HepG2 (cell line): ENCODE results near the gene LRRC51. TPM values are rescaled to one million over a fixed set of nuclear protein-coding genes. Genes with fewer than 3 reads are reported as not detected.

ENCODE experiments used
- EEA1 ChIP-seq: sonication (generic); formaldehyde crosslinking; IDR thresholded peaks from 2 replicates; pipeline ENCODE4 v1.5.1; 2020; ENCODE audit warnings: mild to moderate bottlenecking, missing genetic modification reagents, borderline replicate concordance
- MEF2D ChIP-seq: sonication (generic); formaldehyde crosslinking; IDR thresholded peaks from 2 replicates; pipeline ENCODE4 v1.5.1; 2020; ENCODE audit warnings: mild to moderate bottlenecking, missing genetic modification reagents
- MEIS1 ChIP-seq: sonication (generic); formaldehyde crosslinking; IDR thresholded peaks from 2 replicates; pipeline ENCODE4 v1.9.0; 2021; ENCODE audit warnings: mild to moderate bottlenecking, missing genetic modification reagents, moderate library complexity, borderline replicate concordance
- NFKBIZ ChIP-seq: IDR thresholded peaks from 2 replicates; pipeline ENCODE4 v1.6.1; 2018; ENCODE audit warnings: missing genetic modification reagents, missing compliant biosample characterization
- PAF1 ChIP-seq: IDR thresholded peaks from 2 replicates; pipeline ENCODE4 v1.6.1; 2016; ENCODE audit warnings: missing genetic modification reagents, missing compliant biosample characterization
- RARG ChIP-seq: sonication (generic); formaldehyde crosslinking; IDR thresholded peaks from 2 replicates; pipeline ENCODE4 v1.4.0; 2020; ENCODE audit warnings: low read depth, mild to moderate bottlenecking, missing genetic modification reagents
- RFXANK ChIP-seq: IDR thresholded peaks from 2 replicates; pipeline ENCODE4 v1.6.1; 2016
- SIX4 ChIP-seq: sonication (generic); formaldehyde crosslinking; IDR thresholded peaks from 2 replicates; pipeline ENCODE4 v1.4.0; 2020; ENCODE audit warnings: missing genetic modification reagents
- SMAD1 ChIP-seq: sonication (generic); formaldehyde crosslinking; IDR thresholded peaks from 2 replicates; pipeline ENCODE4 v1.4.0; 2020; ENCODE audit warnings: missing genetic modification reagents, low read depth, mild to moderate bottlenecking, borderline replicate concordance
- SMC3 ChIP-seq: IDR thresholded peaks from 2 replicates; pipeline ENCODE4 v1.6.1; 2011; ENCODE audit warnings: low read length, improper control_type of control experiment
- WIZ ChIP-seq: sonication (generic); formaldehyde crosslinking; IDR thresholded peaks from 2 replicates; pipeline ENCODE4 v1.5.1; 2020; ENCODE audit warnings: mild to moderate bottlenecking, missing genetic modification reagents
- ZC3H4 ChIP-seq: sonication (generic); formaldehyde crosslinking; IDR thresholded peaks from 2 replicates; pipeline ENCODE4 v1.4.0; 2020; ENCODE audit warnings: missing genetic modification reagents, borderline replicate concordance
- ZNF180 ChIP-seq: sonication (generic); formaldehyde crosslinking; IDR thresholded peaks from 2 replicates; pipeline ENCODE4 v1.4.0; 2020; ENCODE audit warnings: low read depth, missing genetic modification reagents, borderline replicate concordance
- ZNF775 ChIP-seq: sonication (generic); formaldehyde crosslinking; IDR thresholded peaks from 2 replicates; pipeline ENCODE4 v1.4.0; 2020; ENCODE audit warnings: missing genetic modification reagents, mild to moderate bottlenecking, moderate library complexity, borderline replicate concordance
- polyA plus RNA-seq, 8 experiments: library from polyadenylated mRNA; depleted of rRNA in 3 of 8; stranded (reverse) in 7 of 8; unstranded in 1 of 8; fragments of >200 nt; fragmentation: Illumina TruSeq in 4 of 8; extraction: Trizol in 4 of 8; gene quantifications; 2 replicates each; pipeline versions ENCODE4 v1.2.1 to v1.2.3, GENCODE V29; 2011 to 2016; ENCODE audit warnings: low read depth in 4 of 8, missing spikeins in 1 of 8, mixed read lengths in 1 of 8; ENCODE audit not compliant: insufficient read depth in 1 of 8
- total RNA-seq, 5 experiments: library from RNA; depleted of rRNA; stranded (reverse); fragments of >200 nt; fragmentation: Illumina TruSeq; extraction: Trizol; gene quantifications; 2 replicates each; pipeline ENCODE4 v1.2.3, GENCODE V29; 2016; ENCODE audit warnings: low read depth in 1 of 5
- TF ChIP-seq, protein P1 (sequence below): sonication (generic); formaldehyde crosslinking; IDR thresholded peaks from 2 replicates; pipeline ENCODE4 v1.5.0; 2020; ENCODE audit warnings: missing genetic modification reagents
- TF ChIP-seq, protein P2 (sequence below): sonication (generic); formaldehyde crosslinking; conservative IDR thresholded peaks from 2 replicates; pipeline ENCODE4 v1.8.0; 2022; ENCODE audit warnings: low read depth, missing genetic modification reagents
- TF ChIP-seq, protein P3 (sequence below): sonication (generic); formaldehyde crosslinking; IDR thresholded peaks from 2 replicates; pipeline ENCODE4 v1.5.1; 2020; ENCODE audit warnings: missing genetic modification reagents, mild to moderate bottlenecking, borderline replicate concordance
- TF ChIP-seq, protein P4 (sequence below): sonication (generic); formaldehyde crosslinking; IDR thresholded peaks from 2 replicates; pipeline ENCODE4 v1.4.0; 2020; ENCODE audit warnings: missing genetic modification reagents
- TF ChIP-seq, protein P5 (sequence below): sonication (generic); formaldehyde crosslinking; IDR thresholded peaks from 2 replicates; pipeline ENCODE4 v1.4.0; 2020; ENCODE audit warnings: missing genetic modification reagents, borderline replicate concordance
- TF ChIP-seq, protein P6 (sequence below): sonication (generic); formaldehyde crosslinking; IDR thresholded peaks from 2 replicates; pipeline ENCODE4 v1.5.1; 2020; ENCODE audit warnings: missing genetic modification reagents, mild to moderate bottlenecking, borderline replicate concordance

The LRRC51 gene
- total and polyA plus RNA-seq, 2 of the 13 experiments (the other 11 are each of a cell fraction or from before 2014, with no cell fraction given) = 5.3 to 6.0 TPM

DNA sequence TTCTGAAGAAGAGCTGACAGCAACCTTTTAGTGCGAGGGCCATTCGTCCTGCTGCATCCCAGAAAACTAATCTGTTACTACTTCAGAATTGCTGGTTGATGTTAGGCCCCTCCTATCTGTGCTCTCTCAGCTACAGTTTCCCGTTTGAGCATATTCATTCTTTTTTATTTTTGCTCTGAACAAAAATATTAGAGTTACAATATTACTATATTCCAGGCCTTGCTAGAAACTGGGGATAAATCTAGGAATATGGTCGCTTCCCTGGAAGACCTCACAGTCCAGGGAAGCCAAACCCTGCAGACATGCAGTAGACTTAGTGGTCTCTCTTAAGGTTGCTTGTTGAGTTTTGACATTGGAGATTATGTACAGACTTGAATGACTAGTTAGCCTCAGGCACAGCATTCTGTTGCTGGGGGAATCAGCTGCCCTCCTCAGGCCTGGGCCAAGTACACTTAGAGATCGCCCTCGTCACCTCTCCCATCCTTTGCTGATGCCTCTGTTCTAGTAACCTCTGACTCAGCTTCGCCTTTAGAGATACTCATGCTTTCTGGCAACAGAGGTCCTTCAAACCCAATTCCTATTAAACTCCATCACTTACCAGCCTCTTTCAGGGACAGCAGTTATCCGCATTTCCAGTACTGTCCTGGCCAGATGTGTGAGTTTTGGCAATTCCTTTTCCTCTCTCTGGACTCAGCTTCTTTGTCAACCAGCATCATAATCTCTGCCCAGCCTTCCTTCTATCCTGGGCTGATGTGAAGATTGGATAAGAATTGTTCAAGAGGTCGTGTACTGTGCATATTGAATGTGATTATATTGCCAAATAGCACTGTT, 32.5 kb downstream of the LRRC51 start (continued):
- TF ChIP-seq RARG (no peak), ZC3H4 (CRISPR knock-in tag) (peak; percentile 85; the same call in 1 of the 2 replicates), RFXANK (CRISPR knock-in tag) (no peak), MEF2D (CRISPR knock-in tag) (no peak; the same call in 1 of the 2 replicates), ZNF180 (no peak), PAF1 (CRISPR knock-in tag) (no peak), MEIS1 (CRISPR knock-in tag) (no peak), ZNF775 (CRISPR knock-in tag) (no peak), SMAD1 (CRISPR knock-in tag) (peak; percentile 76; the same call in 1 of the 2 replicates), WIZ (no peak), SIX4 (CRISPR knock-in tag) (no peak), SMC3 (no peak), NFKBIZ (0 out of 2 replicates have a peak, but pooled peaks have one; percentile 7), EEA1 (CRISPR knock-in tag) (no peak)
- TF ChIP-seq, protein P1, sequence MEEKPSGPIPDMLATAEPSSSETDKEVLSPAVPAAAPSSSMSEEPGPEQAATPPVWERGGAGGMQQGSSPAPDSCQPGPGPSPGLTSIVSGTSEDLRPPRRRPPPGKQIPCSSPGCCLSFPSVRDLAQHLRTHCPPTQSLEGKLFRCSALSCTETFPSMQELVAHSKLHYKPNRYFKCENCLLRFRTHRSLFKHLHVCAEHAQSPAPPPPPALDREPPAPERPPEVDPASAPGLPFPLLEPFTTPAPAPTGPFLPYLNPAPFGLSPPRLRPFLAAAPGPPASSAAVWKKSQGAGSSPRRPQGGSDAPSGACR (CRISPR knock-in tag) = no peak
- TF ChIP-seq, protein P2, sequence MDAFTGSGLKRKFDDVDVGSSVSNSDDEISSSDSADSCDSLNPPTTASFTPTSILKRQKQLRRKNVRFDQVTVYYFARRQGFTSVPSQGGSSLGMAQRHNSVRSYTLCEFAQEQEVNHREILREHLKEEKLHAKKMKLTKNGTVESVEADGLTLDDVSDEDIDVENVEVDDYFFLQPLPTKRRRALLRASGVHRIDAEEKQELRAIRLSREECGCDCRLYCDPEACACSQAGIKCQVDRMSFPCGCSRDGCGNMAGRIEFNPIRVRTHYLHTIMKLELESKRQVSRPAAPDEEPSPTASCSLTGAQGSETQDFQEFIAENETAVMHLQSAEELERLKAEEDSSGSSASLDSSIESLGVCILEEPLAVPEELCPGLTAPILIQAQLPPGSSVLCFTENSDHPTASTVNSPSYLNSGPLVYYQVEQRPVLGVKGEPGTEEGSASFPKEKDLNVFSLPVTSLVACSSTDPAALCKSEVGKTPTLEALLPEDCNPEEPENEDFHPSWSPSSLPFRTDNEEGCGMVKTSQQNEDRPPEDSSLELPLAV = no peak
- TF ChIP-seq, protein P3, sequence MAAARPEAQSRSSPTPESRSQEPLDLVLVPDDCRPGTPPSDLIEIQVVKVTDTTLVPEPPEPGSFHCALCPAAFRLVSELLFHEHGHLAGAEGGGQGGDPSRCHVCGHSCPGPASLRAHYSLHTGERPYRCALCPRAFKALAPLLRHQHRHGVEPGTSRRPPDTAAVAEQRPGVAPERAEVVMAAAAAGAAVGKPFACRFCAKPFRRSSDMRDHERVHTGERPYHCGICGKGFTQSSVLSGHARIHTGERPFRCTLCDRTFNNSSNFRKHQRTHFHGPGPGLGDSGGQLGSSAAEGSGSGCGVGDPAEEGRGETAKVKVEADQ = no peak
- TF ChIP-seq, protein P4, sequence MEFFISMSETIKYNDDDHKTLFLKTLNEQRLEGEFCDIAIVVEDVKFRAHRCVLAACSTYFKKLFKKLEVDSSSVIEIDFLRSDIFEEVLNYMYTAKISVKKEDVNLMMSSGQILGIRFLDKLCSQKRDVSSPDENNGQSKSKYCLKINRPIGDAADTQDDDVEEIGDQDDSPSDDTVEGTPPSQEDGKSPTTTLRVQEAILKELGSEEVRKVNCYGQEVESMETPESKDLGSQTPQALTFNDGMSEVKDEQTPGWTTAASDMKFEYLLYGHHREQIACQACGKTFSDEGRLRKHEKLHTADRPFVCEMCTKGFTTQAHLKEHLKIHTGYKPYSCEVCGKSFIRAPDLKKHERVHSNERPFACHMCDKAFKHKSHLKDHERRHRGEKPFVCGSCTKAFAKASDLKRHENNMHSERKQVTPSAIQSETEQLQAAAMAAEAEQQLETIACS (CRISPR knock-in tag) = no peak
- TF ChIP-seq, protein P5, sequence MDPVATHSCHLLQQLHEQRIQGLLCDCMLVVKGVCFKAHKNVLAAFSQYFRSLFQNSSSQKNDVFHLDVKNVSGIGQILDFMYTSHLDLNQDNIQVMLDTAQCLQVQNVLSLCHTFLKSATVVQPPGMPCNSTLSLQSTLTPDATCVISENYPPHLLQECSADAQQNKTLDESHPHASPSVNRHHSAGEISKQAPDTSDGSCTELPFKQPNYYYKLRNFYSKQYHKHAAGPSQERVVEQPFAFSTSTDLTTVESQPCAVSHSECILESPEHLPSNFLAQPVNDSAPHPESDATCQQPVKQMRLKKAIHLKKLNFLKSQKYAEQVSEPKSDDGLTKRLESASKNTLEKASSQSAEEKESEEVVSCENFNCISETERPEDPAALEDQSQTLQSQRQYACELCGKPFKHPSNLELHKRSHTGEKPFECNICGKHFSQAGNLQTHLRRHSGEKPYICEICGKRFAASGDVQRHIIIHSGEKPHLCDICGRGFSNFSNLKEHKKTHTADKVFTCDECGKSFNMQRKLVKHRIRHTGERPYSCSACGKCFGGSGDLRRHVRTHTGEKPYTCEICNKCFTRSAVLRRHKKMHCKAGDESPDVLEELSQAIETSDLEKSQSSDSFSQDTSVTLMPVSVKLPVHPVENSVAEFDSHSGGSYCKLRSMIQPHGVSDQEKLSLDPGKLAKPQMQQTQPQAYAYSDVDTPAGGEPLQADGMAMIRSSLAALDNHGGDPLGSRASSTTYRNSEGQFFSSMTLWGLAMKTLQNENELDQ (CRISPR knock-in tag) = no peak
- TF ChIP-seq, protein P6, sequence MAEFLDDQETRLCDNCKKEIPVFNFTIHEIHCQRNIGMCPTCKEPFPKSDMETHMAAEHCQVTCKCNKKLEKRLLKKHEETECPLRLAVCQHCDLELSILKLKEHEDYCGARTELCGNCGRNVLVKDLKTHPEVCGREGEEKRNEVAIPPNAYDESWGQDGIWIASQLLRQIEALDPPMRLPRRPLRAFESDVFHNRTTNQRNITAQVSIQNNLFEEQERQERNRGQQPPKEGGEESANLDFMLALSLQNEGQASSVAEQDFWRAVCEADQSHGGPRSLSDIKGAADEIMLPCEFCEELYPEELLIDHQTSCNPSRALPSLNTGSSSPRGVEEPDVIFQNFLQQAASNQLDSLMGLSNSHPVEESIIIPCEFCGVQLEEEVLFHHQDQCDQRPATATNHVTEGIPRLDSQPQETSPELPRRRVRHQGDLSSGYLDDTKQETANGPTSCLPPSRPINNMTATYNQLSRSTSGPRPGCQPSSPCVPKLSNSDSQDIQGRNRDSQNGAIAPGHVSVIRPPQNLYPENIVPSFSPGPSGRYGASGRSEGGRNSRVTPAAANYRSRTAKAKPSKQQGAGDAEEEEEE (CRISPR knock-in tag) = no peak
